PFSK-1 (cell line): ENCODE data around the gene CTU2.

ENCODE experiments used
- POLR2AphosphoS5 ChIP-seq: IDR thresholded peaks from 2 replicates; pipeline ENCODE4 v1.6.1; 2012; ENCODE audit warnings: low read depth, mild to moderate bottlenecking, control low read depth, low read length, moderate library complexity
- REST ChIP-seq, 2 experiments: IDR thresholded peaks; 2 replicates each; pipeline versions ENCODE4 v1.6.1 to v1.8.0; 2011 to 2012; ENCODE audit warnings: low read depth in 2 of 2, low read length in 2 of 2, control low read depth in 1 of 2, inconsistent platforms in 1 of 2, mild to moderate bottlenecking in 1 of 2, moderate library complexity in 1 of 2; ENCODE audit not compliant: insufficient read depth in 1 of 2
- SIN3A ChIP-seq: IDR thresholded peaks from 2 replicates; pipeline ENCODE4 v1.6.1; 2012; ENCODE audit warnings: mild to moderate bottlenecking, low read length, moderate library complexity, borderline replicate concordance; ENCODE audit not compliant: insufficient read depth
- TAF1 ChIP-seq: IDR thresholded peaks from 2 replicates; pipeline ENCODE4 v1.6.1; 2012; ENCODE audit warnings: low read length, control low read depth, borderline replicate concordance; ENCODE audit not compliant: insufficient read depth

- TF ChIP-seq POLR2AphosphoS5 (no peak), REST (IDR thresholded peaks at IDR 0.05; ENCODE audit: insufficient read depth in 1 of 2, low read depth in 2 of 2, low read length in 2 of 2) (no peak), SIN3A (no peak), TAF1 (no peak)
Observed at GRCh38 chr16:88716601-88717001, 10.3 kb downstream of the CTU2 start.
